ENCODE data around the gene FOSL2. TPM values are rescaled to one million over a fixed set of nuclear protein-coding genes. Genes with fewer than 3 reads are reported as not detected.
A peak's percentile ranks its signal among the peaks of the same experiment; 100 is the strongest.

FOSL2 gene
- total RNA-seq, 2 donors from 2014 or later, result 27.5 to 33.9 TPM

DNA sequence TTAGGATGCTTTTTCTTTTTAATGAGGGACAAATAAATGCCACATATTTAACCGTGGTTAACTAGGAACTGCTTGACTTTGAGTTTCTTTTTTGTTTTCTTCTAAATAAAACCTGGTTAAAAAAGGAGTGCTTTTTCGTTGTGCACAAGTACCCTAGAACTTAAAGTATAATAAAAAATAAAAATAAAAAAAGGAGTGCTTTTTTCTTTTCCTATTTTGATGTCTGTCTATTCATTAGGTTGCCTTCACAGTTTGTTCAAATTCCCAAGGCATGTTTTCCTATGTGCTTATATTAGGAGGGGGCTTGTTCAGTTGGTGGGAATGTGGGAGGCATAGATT is 4.4 kb downstream of the FOSL2 start:
- H3K9me3 ChIP-seq, result no peaks in the 10 kb centered on the region
- H3K36me3 ChIP-seq (replicated peaks in 1 of 2; ENCODE audit: insufficient read depth in 1 of 2, low read depth in 2 of 2), result no peaks in the 10 kb centered on the region
- no peak overlapping the region for H3K4me3 ChIP-seq
- intact Hi-C loops (cut with DNase I), result no loop called here
- peak overlapping the region; percentile 99 to 100 (median 100) for H3K27ac ChIP-seq
- TF ChIP-seq, protein P1, sequence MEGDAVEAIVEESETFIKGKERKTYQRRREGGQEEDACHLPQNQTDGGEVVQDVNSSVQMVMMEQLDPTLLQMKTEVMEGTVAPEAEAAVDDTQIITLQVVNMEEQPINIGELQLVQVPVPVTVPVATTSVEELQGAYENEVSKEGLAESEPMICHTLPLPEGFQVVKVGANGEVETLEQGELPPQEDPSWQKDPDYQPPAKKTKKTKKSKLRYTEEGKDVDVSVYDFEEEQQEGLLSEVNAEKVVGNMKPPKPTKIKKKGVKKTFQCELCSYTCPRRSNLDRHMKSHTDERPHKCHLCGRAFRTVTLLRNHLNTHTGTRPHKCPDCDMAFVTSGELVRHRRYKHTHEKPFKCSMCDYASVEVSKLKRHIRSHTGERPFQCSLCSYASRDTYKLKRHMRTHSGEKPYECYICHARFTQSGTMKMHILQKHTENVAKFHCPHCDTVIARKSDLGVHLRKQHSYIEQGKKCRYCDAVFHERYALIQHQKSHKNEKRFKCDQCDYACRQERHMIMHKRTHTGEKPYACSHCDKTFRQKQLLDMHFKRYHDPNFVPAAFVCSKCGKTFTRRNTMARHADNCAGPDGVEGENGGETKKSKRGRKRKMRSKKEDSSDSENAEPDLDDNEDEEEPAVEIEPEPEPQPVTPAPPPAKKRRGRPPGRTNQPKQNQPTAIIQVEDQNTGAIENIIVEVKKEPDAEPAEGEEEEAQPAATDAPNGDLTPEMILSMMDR (IDR thresholded peaks at IDR 0.05), result no peak
- no peak for TF ChIP-seq POLR2A (IDR thresholded peaks at IDR 0.05)
- 29 to 35% methylated on average over 2 of the region's 2 CpGs for WGBS, 2 donors
- DNase-seq, result no peak
- ATAC-seq, result no peak
- H3K4me1 ChIP-seq, result peaks cover 63% of the 10 kb centered on the region
- no peaks in the 10 kb centered on the region for H3K27me3 ChIP-seq

DNA sequence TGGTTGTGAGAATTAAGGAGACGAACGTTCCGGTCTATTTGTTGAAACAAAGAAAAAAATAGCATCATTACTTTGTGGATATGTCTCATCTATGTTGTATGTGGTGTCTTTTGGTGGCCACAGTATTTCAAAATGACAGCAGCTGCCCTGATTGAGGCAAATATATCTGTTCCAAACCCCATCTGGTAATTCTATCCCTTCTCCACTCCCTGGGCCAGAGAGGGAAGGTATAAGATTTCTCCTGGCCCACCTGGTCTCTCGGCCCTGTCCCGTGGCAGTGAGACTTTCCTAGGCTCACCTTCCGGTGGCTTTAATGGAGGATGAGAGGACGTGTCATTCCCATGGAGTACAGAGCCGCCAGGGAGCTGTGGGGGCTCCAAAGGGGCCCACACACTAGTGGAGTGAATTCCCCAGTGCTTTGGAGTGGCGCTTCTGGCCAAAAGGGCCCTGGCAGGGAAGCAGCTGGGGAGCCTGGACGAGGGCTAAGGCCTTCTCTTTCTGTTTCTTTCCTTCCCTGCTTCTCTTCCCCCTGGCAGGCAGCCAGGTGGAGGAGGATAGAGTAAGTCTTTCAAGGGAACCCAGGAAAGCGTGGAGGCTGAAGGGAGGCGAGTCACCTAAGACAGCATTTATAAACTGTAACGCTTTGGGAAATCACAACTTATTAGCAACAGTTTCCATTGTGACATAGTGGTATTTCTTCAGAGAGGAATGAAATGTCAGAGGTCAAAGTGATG is 5.6 kb downstream of the FOSL2 start:
- Histone ChIP-seq H3K36me3 (replicated peaks in 1 of 2; ENCODE audit: insufficient read depth in 1 of 2, low read depth in 2 of 2) (no peaks in the 10 kb centered on the region), H3K27ac (peak overlapping the region in 2 of 4 donors; percentile 32 to 99), H3K4me1 (peaks cover 75% of the 10 kb centered on the region), H3K4me3 (no peak overlapping the region), H3K9me3 (no peaks in the 10 kb centered on the region), H3K27me3 (no peaks in the 10 kb centered on the region)
- TF ChIP-seq, protein P1 (IDR thresholded peaks at IDR 0.05), result no peak
- no peak for TF ChIP-seq POLR2A (IDR thresholded peaks at IDR 0.05)
- WGBS, 2 donors, result 76 to 78% methylated on average over 12 to 13 of the region's 13 CpGs
- ATAC-seq (no peak), DNase-seq (no peak)
- intact Hi-C loops (cut with DNase I), result no loop called here

DNA sequence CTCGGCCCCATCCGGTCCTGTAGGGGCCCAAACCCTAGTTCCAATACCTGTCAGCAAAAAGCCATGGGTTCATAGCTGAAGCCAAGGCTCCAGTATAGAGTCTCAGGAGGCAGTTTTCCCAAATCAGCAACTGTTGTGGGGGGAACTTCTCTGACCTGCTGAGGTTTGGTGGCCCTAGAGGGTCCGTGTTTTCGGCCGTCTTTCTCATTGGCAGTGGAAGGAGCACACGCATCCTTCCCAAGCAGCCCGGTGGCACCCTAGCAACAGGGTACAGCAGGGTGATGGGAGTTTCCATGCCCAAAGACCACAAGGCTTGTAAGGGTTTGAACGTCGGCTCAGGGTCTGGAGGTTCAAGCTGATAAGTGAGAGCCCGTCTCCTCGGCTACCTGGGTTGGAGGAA is 6.6 kb downstream of the FOSL2 start:
- Histone ChIP-seq H3K27me3 (no peaks in the 10 kb centered on the region), H3K36me3 (replicated peaks in 1 of 2; ENCODE audit: insufficient read depth in 1 of 2, low read depth in 2 of 2) (peaks cover 3% of the 10 kb centered on the region in 2 donors), H3K9me3 (no peaks in the 10 kb centered on the region), H3K27ac (no peak overlapping the region), H3K4me3 (no peak overlapping the region), H3K4me1 (peaks cover 76% of the 10 kb centered on the region)
- 82 to 88% methylated on average over 11 of the region's 11 CpGs for WGBS, 2 donors
- TF ChIP-seq, protein P1 (IDR thresholded peaks at IDR 0.05), result no peak
- TF ChIP-seq POLR2A (IDR thresholded peaks at IDR 0.05), result no peak
- intact Hi-C loops (cut with DNase I), result no loop called here
- DNase-seq, result no peak
- no peak for ATAC-seq

DNA sequence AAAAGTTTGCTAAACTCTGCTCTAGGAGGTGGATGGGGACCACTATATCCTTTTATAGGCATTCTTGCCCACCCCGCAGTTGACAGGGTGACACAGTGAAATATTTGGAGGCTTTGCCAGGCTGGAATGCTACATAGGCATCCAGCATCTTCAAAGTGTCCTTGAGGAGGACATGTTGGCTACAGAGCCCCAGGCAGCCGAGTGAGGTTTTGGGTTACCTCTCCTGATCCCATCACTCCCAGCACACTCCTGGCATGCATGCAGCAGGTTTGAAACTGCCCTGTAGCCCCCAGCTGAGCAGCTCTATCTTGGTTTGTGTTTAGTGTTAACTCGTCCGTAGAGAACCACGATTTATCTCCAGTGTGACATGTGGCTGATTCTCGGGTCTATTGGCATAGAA is 7.3 kb downstream of the FOSL2 start:
- H3K27me3 ChIP-seq, result no peaks in the 10 kb centered on the region
- H3K4me3 ChIP-seq, result no peak overlapping the region
- TF ChIP-seq, protein P1 (IDR thresholded peaks at IDR 0.05), result no peak
- no peak for TF ChIP-seq POLR2A (IDR thresholded peaks at IDR 0.05)
- no peaks in the 10 kb centered on the region for H3K9me3 ChIP-seq
- no peak for ATAC-seq
- intact Hi-C loops (cut with DNase I), result loop anchor here (10.0 kb wide), 1 partner anchor 685 kb away; no protein-coding TSS in a partner anchor
- peaks cover 9 to 10% of the 10 kb centered on the region in 2 donors for H3K36me3 ChIP-seq (replicated peaks in 1 of 2; ENCODE audit: insufficient read depth in 1 of 2, low read depth in 2 of 2)
- no peak overlapping the region for H3K27ac ChIP-seq
- 36 to 40% methylated on average over 5 to 6 of the region's 6 CpGs for WGBS, 2 donors
- H3K4me1 ChIP-seq, result peaks cover 72% of the 10 kb centered on the region
- DNase-seq, result no peak

DNA sequence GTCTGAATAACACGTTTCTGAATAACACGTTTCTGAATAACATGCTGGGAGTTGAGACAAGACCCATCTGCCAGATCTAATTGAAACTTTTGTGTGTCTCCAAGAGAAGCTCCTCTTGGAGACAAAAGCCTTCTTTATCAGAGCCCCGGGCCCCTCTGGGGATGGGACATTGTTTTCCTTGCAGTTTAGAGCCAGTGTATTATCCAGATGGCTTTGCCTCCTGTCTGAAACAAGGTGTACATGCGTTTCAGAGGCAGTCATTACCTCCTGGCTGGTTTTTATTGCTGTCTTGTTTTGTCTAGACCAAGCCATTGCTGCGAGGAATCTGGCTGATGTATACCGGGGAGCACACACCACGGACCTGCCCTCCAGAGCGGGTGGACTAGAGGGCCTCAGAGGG is 7.8 kb downstream of the FOSL2 start:
- DNase-seq (no peak), ATAC-seq (no peak)
- intact Hi-C loops (cut with DNase I), result loop anchor here (10.0 kb wide), 1 partner anchor 686 kb away; no protein-coding TSS in a partner anchor
- Histone ChIP-seq H3K9me3 (no peaks in the 10 kb centered on the region), H3K27ac (no peak overlapping the region), H3K27me3 (no peaks in the 10 kb centered on the region), H3K4me3 (no peak overlapping the region), H3K36me3 (replicated peaks in 1 of 2; ENCODE audit: insufficient read depth in 1 of 2, low read depth in 2 of 2) (peaks cover 14% of the 10 kb centered on the region in 2 donors), H3K4me1 (peaks cover 68% of the 10 kb centered on the region)
- WGBS, 2 donors, result 79% methylated on average over 8 of the region's 8 CpGs
- TF ChIP-seq, protein P1 (IDR thresholded peaks at IDR 0.05), result no peak
- TF ChIP-seq POLR2A (IDR thresholded peaks at IDR 0.05), result no peak
